GM13977 (cell line): Measurements from ENCODE around the gene MUC3A.

Experiments
- DNase-seq: peaks from one replicate; pipeline ENCODE4 v3.0.0; 2012; ENCODE audit warnings: low spot score
- in situ Hi-C: fragments of 300-500 bp; cut with MboI; formaldehyde crosslinking; loops from one replicate; pipeline ENCODE4 v1.12.0; 2022; ENCODE audit warnings: low sequenced_read_pairs, low pct_unique_long_range_greater_than_20kb, mixed read lengths, inconsistent platforms; ENCODE audit not compliant: unreplicated experiment
- TF ChIP-seq, protein P1 (sequence below): IDR thresholded peaks from 2 replicates; pipeline ENCODE4 v1.5.1; 2012; ENCODE audit warnings: mild to moderate bottlenecking, control low read depth; ENCODE audit not compliant: insufficient read depth; ENCODE audit errors: extremely low read depth, missing control alignments

The MUC3A gene

DNA sequence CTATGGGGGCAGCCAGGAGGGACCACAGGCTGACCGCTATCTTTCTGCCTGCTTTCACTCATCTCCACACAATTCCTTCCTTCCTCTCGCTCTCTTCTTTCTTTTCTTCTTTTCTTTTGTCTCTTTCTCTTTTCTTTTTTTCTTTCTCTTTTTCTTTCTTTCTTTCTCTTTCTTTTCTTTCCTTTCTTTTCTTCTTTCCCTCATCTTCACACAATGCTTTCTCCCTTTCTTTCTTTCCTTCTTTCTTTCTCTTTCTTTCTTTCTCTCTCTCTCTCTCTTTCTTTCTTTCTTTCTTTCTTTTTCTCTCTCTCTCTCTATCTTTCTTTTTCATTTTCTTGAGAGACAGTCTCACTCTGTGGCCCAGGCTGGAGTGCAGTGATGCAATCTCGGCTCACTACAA lies 13.2 kb downstream of the MUC3A start:
- in situ Hi-C loops = loop anchor here (10.0 kb wide), 1 partner anchor 92 kb away; no protein-coding TSS in a partner anchor
- DNase-seq = no peak
- TF ChIP-seq, protein P1, sequence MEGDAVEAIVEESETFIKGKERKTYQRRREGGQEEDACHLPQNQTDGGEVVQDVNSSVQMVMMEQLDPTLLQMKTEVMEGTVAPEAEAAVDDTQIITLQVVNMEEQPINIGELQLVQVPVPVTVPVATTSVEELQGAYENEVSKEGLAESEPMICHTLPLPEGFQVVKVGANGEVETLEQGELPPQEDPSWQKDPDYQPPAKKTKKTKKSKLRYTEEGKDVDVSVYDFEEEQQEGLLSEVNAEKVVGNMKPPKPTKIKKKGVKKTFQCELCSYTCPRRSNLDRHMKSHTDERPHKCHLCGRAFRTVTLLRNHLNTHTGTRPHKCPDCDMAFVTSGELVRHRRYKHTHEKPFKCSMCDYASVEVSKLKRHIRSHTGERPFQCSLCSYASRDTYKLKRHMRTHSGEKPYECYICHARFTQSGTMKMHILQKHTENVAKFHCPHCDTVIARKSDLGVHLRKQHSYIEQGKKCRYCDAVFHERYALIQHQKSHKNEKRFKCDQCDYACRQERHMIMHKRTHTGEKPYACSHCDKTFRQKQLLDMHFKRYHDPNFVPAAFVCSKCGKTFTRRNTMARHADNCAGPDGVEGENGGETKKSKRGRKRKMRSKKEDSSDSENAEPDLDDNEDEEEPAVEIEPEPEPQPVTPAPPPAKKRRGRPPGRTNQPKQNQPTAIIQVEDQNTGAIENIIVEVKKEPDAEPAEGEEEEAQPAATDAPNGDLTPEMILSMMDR = no peak

DNA sequence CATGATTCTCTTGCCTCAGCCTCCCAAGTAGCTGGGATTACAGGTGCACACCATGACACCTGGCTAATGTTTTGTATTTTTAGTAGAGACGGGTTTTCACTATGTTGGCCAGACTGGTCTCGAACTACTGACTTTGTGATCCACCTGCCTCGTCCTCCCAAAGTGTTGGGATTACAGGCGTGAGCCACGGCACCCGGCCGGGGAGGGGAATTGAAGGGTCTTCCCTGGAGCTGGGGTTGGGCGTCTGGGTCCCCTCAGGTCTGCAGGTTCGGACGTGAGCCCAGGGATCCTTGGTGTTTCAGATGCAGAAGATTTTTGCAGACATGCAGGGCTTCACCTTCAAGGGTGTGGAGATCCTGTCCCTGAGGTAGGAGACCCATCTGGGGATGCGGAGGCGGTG lies 14.1 kb downstream of the MUC3A start:
- in situ Hi-C loops = loop anchor here (10.0 kb wide), 1 partner anchor 91 kb away; no protein-coding TSS in a partner anchor
- no peak for DNase-seq
- TF ChIP-seq, protein P1 = no peak

DNA sequence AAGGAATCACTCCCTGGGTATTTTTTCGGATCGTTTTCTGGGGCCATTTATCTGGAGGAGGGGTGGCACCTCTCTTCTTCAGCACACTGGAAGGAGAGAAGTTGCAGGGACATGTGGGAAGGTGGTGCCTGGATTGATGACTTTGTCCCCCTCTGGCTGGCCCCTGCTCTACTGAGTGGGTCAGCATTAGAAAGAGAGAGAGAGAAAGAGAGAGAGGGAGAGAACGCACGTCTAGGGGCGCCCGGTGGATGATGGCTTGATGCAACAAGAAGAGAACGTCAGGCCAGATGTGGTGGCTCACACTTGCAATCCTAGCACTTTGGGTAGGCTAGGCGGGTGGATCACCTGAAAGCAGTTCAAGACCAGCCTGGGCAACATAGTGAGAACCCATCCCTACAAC lies 14.5 kb downstream of the MUC3A start:
- TF ChIP-seq, protein P1 = no peak
- in situ Hi-C loops = loop anchor here (10.0 kb wide), 1 partner anchor 91 kb away; no protein-coding TSS in a partner anchor
- DNase-seq = no peak

DNA sequence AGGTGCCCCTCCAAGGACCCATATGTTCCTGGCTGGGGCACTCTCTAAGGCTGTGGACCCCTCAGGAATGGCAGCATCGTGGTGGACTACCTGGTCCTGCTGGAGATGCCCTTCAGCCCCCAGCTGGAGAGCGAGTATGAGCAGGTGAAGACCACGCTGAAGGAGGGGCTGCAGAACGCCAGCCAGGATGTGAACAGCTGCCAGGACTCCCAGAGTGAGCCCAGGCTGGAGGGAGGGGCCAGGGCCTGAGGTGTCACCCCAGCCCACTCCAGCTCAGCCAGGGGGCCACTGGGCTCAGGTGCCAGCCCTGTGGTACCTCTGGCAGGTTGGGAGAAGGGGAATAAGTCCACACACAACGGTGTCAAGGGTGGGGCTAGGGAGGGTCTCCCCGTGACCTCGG lies 15.3 kb downstream of the MUC3A start:
- DNase-seq = no peak
- in situ Hi-C loops = loop anchor here (10.0 kb wide), 1 partner anchor 90 kb away; no protein-coding TSS in a partner anchor
- TF ChIP-seq, protein P1 = no peak

DNA sequence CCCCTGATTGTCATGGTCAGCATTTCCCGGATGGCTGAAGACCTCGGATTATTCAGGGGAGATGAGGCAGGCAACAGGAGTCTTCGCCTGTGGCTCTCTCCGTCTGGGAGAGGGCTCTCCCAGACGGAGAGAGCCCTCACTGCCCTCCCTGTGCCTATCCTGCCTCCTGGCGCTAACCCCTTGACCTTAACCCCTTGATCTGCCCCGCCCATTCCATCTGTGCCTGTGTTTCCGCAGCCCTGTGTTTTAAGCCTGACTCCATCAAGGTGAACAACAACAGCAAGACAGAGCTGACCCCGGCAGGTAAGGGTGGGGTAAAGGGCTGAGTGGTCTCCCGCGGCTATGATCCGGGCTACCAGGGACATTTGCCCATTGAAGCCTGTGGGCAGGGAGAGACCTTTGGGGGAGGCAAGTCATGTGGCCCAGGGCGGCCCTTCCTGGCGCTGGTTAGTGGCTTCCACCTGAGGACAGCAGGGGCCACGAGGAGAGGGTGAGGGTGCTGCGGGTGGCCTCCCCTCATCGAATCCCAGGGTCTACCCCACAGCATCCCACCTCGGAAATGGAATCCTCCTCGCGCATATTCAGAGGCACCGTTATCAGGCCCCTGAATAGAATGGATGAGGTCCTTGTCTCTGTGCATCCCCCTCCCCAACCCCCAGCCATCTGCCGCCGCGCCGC lies 15.8 kb downstream of the MUC3A start:
- in situ Hi-C loops = loop anchor here (10.0 kb wide), 1 partner anchor 90 kb away; no protein-coding TSS in a partner anchor
- TF ChIP-seq, protein P1 = no peak
- DNase-seq = no peak

DNA sequence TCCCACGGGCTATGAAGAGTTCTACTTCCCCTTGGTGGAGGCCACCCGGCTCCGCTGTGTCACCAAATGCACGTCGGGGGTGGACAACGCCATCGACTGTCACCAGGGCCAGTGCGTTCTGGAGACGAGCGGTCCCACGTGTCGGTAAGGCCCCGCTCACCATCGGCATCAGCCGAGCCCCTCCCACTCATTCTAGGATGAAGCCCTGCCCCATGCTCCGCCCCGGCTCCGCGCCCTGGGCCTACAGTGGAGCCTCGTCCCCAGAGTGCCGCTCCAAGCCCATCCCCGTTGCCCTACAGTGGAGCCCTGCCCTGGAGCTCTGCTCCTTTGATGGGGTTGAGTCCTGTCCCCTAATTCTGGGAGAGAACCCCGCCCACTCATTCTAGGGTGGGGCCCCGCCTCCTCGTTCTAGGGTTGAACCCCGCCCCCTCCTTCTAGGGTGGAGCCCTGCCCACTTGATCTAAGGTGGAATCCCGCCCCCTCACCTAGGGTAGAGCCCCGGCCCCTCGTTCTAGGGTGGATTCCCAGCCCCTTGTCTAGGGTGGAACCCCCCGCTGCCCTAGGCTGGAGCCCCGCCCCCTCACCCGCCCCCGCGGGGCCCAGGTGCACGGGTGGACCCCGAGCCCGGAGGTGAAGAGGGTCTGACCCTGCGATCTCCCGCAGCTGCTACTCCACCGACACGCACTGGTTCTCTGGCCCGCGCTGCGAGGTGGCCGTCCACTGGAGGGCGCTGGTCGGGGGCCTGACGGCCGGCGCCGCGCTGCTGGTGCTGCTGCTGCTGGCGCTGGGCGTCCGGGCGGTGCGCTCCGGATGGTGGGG lies 16.6 kb downstream of the MUC3A start:
- peak; percentile 96 for DNase-seq
- in situ Hi-C loops = loop anchor here (10.0 kb wide), 1 partner anchor 89 kb away; no protein-coding TSS in a partner anchor
- TF ChIP-seq, protein P1 = peak; percentile 100
